ENCODE data around the gene PES1.
"Not testable (repeated sequence)": the region's sequence is repeated elsewhere in the genome, so short reads cannot be mapped to it uniquely, and the experiment has no call there.

Gene PES1

DNA sequence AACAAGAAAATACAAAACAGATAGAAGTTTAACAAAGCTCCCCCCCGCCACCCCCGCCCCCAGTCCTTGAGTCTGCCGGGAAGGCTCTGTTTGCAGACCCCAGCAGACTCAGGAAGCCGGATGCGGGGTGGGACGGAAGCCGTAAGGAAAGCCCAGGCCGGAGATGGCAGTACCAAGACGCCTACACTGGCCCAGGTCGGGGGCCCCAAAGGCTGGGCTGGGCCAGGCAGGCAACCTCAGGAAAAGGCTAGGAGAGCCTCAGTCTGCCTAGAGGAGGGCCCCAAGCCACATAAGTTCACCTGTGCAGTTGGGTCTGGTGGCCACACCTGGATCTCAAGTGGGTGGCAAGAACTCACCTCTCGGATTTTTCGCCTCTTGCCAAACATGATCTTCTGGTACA lies 13.2 kb downstream of the PES1 start:
- in situ Hi-C loops (cut with MboI; ENCODE audit: low sequenced_read_pairs): no loop called here

GRCh38 chr22:30575859-30576258 lies 15.9 kb downstream of the PES1 start:
- in situ Hi-C loops (cut with MboI; ENCODE audit: low sequenced_read_pairs): no loop called here

- in situ Hi-C loops (cut with MboI; ENCODE audit: low sequenced_read_pairs): no loop called here
Measured at GRCh38 chr22:30574997-30575671, 16.6 kb downstream of the PES1 start.

DNA sequence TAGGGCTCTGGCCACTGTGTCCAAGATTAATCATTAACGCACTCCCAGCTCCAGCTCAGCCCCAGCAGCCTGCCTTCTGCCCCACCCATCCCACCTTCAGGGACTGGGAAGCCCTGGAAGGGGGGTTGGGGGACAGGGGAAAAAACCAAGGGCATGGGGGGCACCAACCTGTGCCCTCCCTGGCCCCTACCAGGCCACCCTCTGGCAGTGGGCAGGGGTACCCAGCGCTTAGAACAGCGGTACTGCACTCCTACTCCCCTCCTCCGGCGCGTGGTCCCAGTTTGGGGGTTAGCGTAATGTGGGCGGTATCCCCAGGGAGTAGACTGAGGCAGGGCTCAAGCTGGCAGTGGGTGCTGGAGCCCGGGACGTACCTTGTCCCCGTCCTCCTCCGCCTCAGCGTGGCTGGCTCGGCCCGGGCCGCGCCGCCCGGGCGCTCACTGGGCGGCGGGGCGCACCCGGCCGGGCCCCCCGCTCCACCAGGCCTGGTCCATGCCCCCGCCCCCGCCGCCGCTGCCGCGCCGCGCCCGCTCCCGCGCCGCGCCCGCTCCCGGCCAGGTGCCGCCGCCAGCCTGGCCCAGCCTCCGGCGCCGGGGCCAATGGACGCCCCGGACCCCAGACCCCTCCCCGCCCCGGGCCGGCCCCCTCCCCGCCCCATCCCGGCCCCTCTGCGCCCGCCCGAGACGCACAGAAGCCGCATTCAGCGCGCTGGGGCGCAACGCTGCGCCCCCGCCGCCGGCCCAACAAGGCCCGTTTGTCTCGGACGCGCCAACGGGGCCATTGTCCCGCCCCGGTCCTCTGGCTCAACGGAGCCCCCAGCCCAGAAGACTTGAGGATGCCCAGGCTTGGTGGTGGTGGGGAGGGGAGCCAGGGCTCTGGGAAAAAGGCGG lies 17.4 kb downstream of the PES1 start, which contains the start of gene GAL3ST1:
Gene GAL3ST1 (minus strand): TSS at position 571 of the 887 bp plus-strand sequence. CDS start 17,273 bp downstream, outside the sequence.
- in situ Hi-C loops (cut with MboI; ENCODE audit: low sequenced_read_pairs): no loop called here

DNA sequence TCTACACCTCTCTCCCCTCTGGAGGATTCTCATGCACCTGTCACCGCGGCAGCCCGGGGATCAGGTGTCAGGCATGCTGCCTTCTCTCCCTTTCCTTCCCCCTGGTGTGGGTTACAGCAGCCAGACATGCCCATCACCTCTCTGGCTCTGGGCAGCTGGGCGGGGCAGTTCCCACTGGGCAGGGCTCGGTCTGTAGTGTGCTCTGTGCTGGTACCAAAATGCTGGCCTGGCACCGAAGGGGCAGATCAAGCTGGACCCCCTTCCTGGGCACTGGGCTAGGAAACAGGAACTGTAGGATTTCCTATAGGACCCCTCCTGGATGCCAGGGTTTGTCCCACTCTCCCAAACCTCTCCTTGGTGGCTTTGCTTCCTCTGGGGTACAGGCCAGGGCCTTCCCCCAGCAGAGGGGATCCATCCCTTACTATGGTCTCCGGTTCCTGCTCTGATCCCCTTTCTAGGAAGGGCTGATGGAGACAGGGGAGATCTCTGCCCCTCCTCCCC lies 18.1 kb downstream of the PES1 start:
- in situ Hi-C loops (cut with MboI; ENCODE audit: low sequenced_read_pairs): no loop called here

DNA sequence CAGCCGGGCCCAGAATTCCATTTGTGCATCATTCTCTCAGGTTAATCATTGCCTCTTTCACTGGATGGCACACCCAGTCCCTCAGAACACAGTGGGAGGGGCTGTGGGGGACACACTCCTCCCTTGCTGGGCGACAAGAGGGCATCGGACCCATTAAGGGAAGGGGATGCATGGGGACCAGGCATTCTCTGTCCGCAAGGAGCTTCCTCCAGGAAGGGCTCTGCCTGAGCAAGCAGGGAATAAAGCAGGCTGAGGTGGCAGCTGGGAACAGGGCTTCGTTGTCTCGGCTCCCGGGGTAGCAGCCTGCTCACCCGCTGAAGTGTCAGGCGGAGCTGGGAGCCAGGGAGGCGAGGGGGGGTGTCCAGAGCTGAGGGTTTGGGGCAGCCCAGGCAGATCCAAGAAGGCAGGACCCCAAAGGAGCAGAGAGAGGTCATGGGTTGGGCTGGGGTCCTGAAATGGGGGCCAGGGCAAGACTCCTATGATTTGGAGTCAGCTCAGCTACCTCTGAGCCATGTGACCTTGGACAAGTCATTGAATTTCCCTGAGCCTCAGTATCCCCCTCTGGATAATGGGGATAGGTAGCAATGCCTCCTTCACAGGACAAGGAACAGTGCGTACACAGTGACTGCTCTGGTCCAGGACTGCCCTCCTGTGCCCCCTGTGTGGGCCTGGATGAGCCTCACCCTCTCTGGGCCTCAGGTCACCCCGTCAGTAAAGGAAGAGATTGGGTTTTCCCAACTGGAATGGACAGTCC lies 18.7 kb downstream of the PES1 start:
- in situ Hi-C loops (cut with MboI; ENCODE audit: low sequenced_read_pairs): no loop called here

DNA sequence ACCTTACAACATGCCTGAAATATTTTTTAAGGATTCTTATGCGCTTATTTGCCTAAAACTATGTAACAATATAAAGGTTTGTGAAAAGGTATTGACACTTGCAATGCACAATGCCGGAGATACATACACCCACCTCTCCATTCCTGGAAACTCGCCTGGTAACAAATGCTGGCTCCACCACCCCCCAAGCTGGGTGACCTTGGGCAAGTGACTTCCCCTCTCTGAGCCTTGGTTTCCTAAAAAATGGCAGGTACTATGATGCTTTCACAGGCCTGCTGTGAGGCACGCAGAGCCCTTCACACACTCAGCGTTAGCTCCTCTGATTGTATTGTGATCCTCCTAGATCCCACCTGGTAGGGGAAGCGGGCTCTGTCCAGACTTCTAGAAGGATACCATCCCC lies 19.5 kb downstream of the PES1 start:
- in situ Hi-C loops (cut with MboI; ENCODE audit: low sequenced_read_pairs): no loop called here

DNA sequence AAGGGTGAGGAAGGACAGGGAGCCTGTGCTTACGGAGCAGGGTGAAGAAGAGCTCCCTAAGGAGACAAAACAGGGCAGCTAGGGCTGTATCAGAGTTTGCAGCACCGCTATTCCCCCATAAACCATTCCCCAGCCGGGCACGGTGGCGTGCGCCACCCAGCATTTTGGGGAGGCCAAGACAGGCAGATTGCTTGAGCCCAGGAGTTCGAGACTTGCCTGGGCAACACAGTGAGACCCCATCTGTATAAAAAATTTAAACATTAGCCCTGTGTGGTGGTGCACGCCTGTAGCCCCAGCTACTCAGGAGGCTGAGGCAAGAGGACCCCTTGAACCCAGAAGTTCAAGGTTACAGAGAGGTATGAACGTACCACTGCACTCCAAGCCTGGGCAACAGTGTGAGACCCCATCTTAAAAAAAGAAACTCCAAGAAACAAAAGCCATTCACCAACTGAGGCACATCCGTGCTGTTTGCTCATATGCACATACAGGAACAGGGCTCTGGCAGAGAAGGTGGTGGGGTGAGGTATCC lies 22.0 kb downstream of the PES1 start:
- in situ Hi-C loops (cut with MboI; ENCODE audit: low sequenced_read_pairs): no loop called here

- in situ Hi-C loops (cut with MboI; ENCODE audit: low sequenced_read_pairs): no loop called here
Measured at GRCh38 chr22:30568137-30568805, 23.4 kb downstream of the PES1 start.

- in situ Hi-C loops (cut with MboI; ENCODE audit: low sequenced_read_pairs): not testable (repeated sequence)
Measured at GRCh38 chr22:30567277-30567676, 24.4 kb downstream of the PES1 start.

DNA sequence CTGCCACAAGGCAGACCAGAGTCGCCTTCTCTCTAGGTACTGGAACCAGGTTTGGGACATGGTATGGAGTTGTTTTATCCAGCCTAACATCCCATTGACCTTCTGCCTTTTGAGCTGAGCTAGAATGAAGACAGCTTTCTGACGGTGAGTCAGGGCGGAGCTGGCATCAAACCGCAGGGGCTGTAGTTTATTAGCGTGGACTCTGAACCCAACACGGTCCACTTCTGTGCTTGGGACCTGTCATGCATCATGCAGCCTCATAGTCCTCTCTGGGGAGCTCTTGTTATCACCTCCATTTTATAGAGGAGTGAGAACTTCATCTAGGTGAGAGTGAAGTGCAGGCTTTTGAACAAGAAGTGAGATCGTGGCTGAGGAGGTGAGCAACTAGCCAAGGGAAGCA lies 25.6 kb downstream of the PES1 start:
- in situ Hi-C loops (cut with MboI; ENCODE audit: low sequenced_read_pairs): no loop called here

GRCh38 chr22:30565341-30565740 lies 26.4 kb downstream of the PES1 start:
- in situ Hi-C loops (cut with MboI; ENCODE audit: low sequenced_read_pairs): no loop called here

DNA sequence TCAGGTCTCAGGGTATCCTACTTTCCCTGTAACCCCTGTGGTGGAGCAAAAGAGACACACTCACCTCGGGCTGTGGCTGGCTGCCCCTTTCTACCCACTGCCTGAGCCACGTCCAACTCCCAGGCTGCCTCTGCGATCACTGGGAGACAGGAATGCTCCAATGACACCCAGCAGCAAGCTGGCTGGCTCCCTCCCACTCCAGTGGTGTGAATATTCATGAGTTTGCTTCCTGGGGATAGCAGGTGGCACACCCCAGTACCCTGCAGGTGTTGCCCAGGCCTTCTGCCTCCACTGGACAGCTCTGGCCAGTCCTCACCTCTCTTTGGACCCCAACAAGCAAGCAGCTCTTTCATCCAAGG lies 27.0 kb downstream of the PES1 start:
- in situ Hi-C loops (cut with MboI; ENCODE audit: low sequenced_read_pairs): no loop called here

DNA sequence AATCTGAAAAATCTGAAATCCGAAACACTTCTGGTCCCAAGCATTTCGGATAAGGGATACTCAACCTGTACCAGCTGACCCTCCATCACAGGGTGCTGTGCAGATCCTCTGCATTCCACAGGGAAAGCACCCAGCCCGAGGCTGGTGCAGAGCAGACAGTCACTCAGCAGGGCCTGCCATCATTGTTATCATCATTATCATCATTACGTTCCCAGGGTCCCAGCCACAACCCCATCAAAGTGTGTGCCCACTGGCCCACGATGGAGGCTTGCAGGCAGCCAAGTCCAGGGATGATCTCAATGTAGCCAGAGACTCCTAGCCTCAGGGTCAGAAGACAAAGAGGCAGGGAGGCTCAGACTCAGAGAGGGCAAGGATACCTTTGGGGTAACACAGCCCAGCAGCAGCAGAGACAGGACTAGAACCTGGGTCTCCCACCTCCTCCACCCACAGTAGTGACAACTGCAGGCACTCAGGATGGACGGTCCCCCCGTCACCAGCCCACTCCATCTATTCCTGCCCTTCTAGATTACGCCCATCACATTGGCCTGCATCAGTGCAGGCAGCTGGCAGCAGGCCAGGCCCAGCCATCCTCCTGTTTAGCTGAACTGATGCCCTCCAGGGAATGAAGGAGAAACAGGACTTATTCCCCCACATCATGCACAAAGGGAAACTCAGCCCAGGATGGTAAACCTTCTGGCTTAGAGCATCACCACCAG lies 27.5 kb downstream of the PES1 start:
- in situ Hi-C loops (cut with MboI; ENCODE audit: low sequenced_read_pairs): no loop called here

- in situ Hi-C loops (cut with MboI; ENCODE audit: low sequenced_read_pairs): no loop called here
Measured at GRCh38 chr22:30562366-30562765, 29.3 kb downstream of the PES1 start.

GRCh38 chr22:30561402-30562189 lies 30.1 kb downstream of the PES1 start:
- in situ Hi-C loops (cut with MboI; ENCODE audit: low sequenced_read_pairs): no loop called here

GRCh38 chr22:30560643-30561202 lies 31.0 kb downstream of the PES1 start:
- in situ Hi-C loops (cut with MboI; ENCODE audit: low sequenced_read_pairs): not testable (repeated sequence)

GRCh38 chr22:30559889-30560288 lies 31.8 kb downstream of the PES1 start:
- in situ Hi-C loops (cut with MboI; ENCODE audit: low sequenced_read_pairs): no loop called here

DNA sequence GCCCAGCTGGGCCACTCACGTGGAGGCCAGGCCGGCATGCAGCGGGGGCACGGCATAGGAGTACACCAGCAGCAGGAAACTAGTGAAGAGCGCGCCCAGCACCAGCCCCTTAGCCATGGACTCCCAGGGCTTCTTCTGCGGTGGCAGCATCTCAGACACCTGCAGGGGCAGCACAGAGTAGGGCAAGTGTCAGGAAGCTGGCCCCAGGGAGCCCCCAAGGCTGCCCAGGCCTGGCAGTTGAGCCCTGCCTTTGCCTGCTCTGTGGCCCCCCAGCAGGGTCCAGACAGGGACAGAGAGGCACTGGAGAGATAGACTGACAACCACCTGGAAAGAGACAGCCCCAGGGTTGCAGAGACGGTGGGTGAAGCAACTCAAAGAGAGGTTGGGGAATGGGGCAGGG lies 34.5 kb downstream of the PES1 start:
- in situ Hi-C loops (cut with MboI; ENCODE audit: low sequenced_read_pairs): no loop called here

All from hTERT RPE-1 (cell line).